WTC11 (cell line): ENCODE measurements around the gene SNX30. TPM values are rescaled to one million over a fixed set of nuclear protein-coding genes. Genes with fewer than 3 reads are reported as not detected.

Experiments used
- ATAC-seq: fragments of 200-7000 bp; cut with Tn5 transposase; 2 replicates; pipeline ENCODE4 v1.10.0; 2021; ENCODE audit warnings: mild to moderate bottlenecking, moderate library complexity
- CTCF ChIA-PET: fragments of 300-600 bp; sonication (Branson Sonifier 250); formaldehyde crosslinking; loops from one replicate; lab custom pipeline; 2021; ENCODE audit warnings: antibody characterized with exemption; lab: Charles Lee
- POLR2A ChIA-PET: fragments of 350-600 bp; sonication (Branson Sonifier 250); formaldehyde crosslinking; loops from one replicate; lab custom pipeline; 2021; ENCODE audit warnings: antibody characterized with exemption; lab: Charles Lee
- DNase-seq: peaks from one replicate; pipeline ENCODE4 v3.0.0; 2021; ENCODE audit warnings: low spot score
- H3K27ac Mint-ChIP-seq: 2 replicates; pipeline ENCODE4 v1.8.0; 2021; ENCODE audit warnings: mixed read lengths
- H3K27me3 Mint-ChIP-seq: 2 replicates; pipeline ENCODE4 v1.8.0; 2021; ENCODE audit warnings: low read depth, mild to moderate bottlenecking, moderate library complexity, mixed read lengths
- H3K36me3 Mint-ChIP-seq: 2 replicates; pipeline ENCODE4 v1.8.0; 2021; ENCODE audit warnings: mixed read lengths
- H3K4me1 Mint-ChIP-seq: 2 replicates; pipeline ENCODE4 v1.8.0; 2022; ENCODE audit warnings: mixed read lengths
- H3K4me3 Mint-ChIP-seq: 2 replicates; pipeline ENCODE4 v1.8.0; 2021; ENCODE audit warnings: mild to moderate bottlenecking, moderate library complexity, mixed read lengths
- H3K9me3 Mint-ChIP-seq: 2 replicates; pipeline ENCODE4 v1.8.0; 2021; ENCODE audit warnings: mixed read lengths
- EMX1 ChIP-seq: fragments of 250-450 bp; sonication (Bioruptor Pico); IDR thresholded peaks from 2 replicates; pipeline ENCODE4 v1.8.0; 2021; ENCODE audit warnings: mild to moderate bottlenecking
- ETV6 ChIP-seq: sonication (generic); formaldehyde crosslinking; IDR thresholded peaks from 2 replicates; pipeline ENCODE4 v1.8.1; 2022; ENCODE audit warnings: mild to moderate bottlenecking, missing genetic modification reagents
- FOXJ3 ChIP-seq: sonication (generic); formaldehyde crosslinking; IDR thresholded peaks from 2 replicates; pipeline ENCODE4 v1.9.0; 2021; ENCODE audit warnings: missing genetic modification reagents, mild to moderate bottlenecking, borderline replicate concordance
- GABPB1 ChIP-seq: sonication (generic); formaldehyde crosslinking; IDR thresholded peaks from 2 replicates; pipeline ENCODE4 v1.8.1; 2023; ENCODE audit warnings: mild to moderate bottlenecking, missing genetic modification reagents
- KAT7 ChIP-seq: sonication (generic); formaldehyde crosslinking; IDR thresholded peaks from 2 replicates; pipeline ENCODE4 v1.8.1; 2023; ENCODE audit warnings: missing genetic modification reagents, mild to moderate bottlenecking, borderline replicate concordance
- MYBL2 ChIP-seq: sonication (generic); formaldehyde crosslinking; IDR thresholded peaks from 2 replicates; pipeline ENCODE4 v1.8.1; 2023; ENCODE audit warnings: mild to moderate bottlenecking, moderate library complexity, missing genetic modification reagents
- NFATC4 ChIP-seq: fragments of 250-450 bp; sonication (Bioruptor Pico); IDR thresholded peaks from 2 replicates; pipeline ENCODE4 v1.9.0; 2021; ENCODE audit warnings: mild to moderate bottlenecking
- NFYB ChIP-seq: sonication (generic); formaldehyde crosslinking; conservative IDR thresholded peaks from 2 replicates; pipeline ENCODE4 v1.8.0; 2022; ENCODE audit warnings: low read depth, missing genetic modification reagents
- PRDM15 ChIP-seq: sonication (generic); formaldehyde crosslinking; IDR thresholded peaks from 2 replicates; pipeline ENCODE4 v1.8.0; 2022; ENCODE audit warnings: missing genetic modification reagents
- RORB ChIP-seq: fragments of 250-450 bp; sonication (Bioruptor Pico); IDR thresholded peaks from 2 replicates; pipeline ENCODE4 v1.9.0; 2021; ENCODE audit warnings: mild to moderate bottlenecking
- SMAD4 ChIP-seq: sonication (generic); formaldehyde crosslinking; IDR thresholded peaks from 2 replicates; pipeline ENCODE4 v1.8.0; 2022; ENCODE audit warnings: mild to moderate bottlenecking, missing genetic modification reagents
- SOX15 ChIP-seq: fragments of 250-450 bp; sonication (Bioruptor Pico); IDR thresholded peaks from 2 replicates; pipeline ENCODE4 v1.9.0; 2021; ENCODE audit warnings: mild to moderate bottlenecking
- STAT6 ChIP-seq: sonication (generic); formaldehyde crosslinking; conservative IDR thresholded peaks from 2 replicates; pipeline ENCODE4 v1.8.1; 2023; ENCODE audit warnings: mild to moderate bottlenecking, low read depth, missing genetic modification reagents, moderate library complexity
- ZNF232 ChIP-seq: sonication (generic); formaldehyde crosslinking; IDR thresholded peaks from 2 replicates; pipeline ENCODE4 v1.8.0; 2022; ENCODE audit warnings: mild to moderate bottlenecking, missing genetic modification reagents
- ZNF396 ChIP-seq: fragments of 250-450 bp; sonication (Bioruptor Pico); IDR thresholded peaks from 2 replicates; pipeline ENCODE4 v1.8.0; 2021; ENCODE audit warnings: mild to moderate bottlenecking, moderate library complexity, borderline replicate concordance
- total RNA-seq: library from RNA; stranded (reverse); gene quantifications from 3 replicates; pipeline ENCODE4 v1.2.3, GENCODE V29; 2021
- TF ChIP-seq, protein P1 (sequence below): fragments of 250-450 bp; sonication (Bioruptor Pico); IDR thresholded peaks from 2 replicates; pipeline ENCODE4 v1.8.0; 2021; ENCODE audit warnings: mild to moderate bottlenecking
- TF ChIP-seq, protein P2 (sequence below): sonication (generic); formaldehyde crosslinking; IDR thresholded peaks from 2 replicates; pipeline ENCODE4 v1.8.0; 2022; ENCODE audit warnings: mild to moderate bottlenecking, missing genetic modification reagents
- TF ChIP-seq, protein P3 (sequence below): sonication (generic); formaldehyde crosslinking; IDR thresholded peaks from 2 replicates; pipeline ENCODE4 v1.8.1; 2022; ENCODE audit warnings: mild to moderate bottlenecking, moderate library complexity, missing genetic modification reagents
- TF ChIP-seq, protein P4 (sequence below): sonication (generic); formaldehyde crosslinking; IDR thresholded peaks from 2 replicates; pipeline ENCODE4 v1.8.1; 2023; ENCODE audit warnings: mild to moderate bottlenecking, moderate library complexity, missing genetic modification reagents

Gene SNX30
- total RNA-seq, 1 experiment from 2014 or later: 13.4 TPM

DNA sequence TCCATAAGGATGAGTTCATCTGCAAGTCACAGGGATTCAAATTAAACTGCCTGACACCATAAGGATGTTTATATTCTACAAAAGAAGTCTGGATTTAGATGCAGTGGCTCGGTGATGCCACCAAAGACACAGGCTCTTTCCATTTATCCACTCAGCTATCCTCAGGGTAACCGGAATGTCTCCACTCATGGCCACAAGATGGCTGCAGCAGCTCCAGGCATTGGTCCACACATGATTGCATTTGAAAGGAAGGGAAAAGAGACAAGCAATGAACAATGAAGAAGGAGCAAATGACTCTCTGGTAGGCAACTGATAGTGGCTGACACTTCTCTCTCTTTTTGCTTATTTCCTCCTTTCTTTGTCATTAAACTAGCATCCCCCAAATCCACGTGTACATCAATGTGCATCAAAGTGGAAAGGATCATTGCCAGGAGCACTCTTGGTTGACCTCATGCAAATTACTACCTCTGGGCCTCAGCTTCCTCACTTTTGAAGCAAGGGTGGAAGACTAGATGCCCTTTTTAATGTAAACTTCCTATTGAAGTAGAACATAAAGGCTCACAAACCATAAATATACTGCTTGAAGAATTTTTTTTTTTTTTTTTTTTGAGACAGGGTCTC is 7.2 kb upstream of the SNX30 start:
- DNase-seq: no peak
- no peak overlapping the region for H3K4me3 Mint-ChIP-seq
- ChIA-PET CTCF (interaction anchor here (1.0 to 1.3 kb wide), 3 partner anchors 50 to 159 kb away, joined by 3 to 4 read pairs (median 3); no protein-coding TSS in a partner anchor), POLR2A (interaction anchor here (0.6 kb wide), 1 partner anchor 634 kb away, joined by 4 read pairs; no protein-coding TSS in a partner anchor)
- 0 out of 2 replicates have a peak overlapping the region, but pooled peaks have one; percentile 17 for H3K27ac Mint-ChIP-seq
- TF ChIP-seq EMX1 (CRISPR knock-in tag) (no peak), STAT6 (CRISPR knock-in tag) (no peak), SMAD4 (no peak), NFYB (no peak), MYBL2 (CRISPR knock-in tag) (no peak)
- TF ChIP-seq, protein P1, sequence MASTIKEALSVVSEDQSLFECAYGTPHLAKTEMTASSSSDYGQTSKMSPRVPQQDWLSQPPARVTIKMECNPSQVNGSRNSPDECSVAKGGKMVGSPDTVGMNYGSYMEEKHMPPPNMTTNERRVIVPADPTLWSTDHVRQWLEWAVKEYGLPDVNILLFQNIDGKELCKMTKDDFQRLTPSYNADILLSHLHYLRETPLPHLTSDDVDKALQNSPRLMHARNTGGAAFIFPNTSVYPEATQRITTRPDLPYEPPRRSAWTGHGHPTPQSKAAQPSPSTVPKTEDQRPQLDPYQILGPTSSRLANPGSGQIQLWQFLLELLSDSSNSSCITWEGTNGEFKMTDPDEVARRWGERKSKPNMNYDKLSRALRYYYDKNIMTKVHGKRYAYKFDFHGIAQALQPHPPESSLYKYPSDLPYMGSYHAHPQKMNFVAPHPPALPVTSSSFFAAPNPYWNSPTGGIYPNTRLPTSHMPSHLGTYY: no peak
- no peaks in the 10 kb centered on the region for H3K27me3 Mint-ChIP-seq
- no peaks in the 10 kb centered on the region for H3K9me3 Mint-ChIP-seq
- peaks cover 5% of the 10 kb centered on the region; the same call in 1 of the 2 replicates for H3K4me1 Mint-ChIP-seq
- ATAC-seq: peak; percentile 50; the same call in 1 of the 2 replicates
- no peaks in the 10 kb centered on the region for H3K36me3 Mint-ChIP-seq

GRCh38 chr9:112744177-112744576 is 6.4 kb upstream of the SNX30 start:
- no peak for TF ChIP-seq SOX15 (CRISPR knock-in tag)
- TF ChIP-seq RORB (CRISPR knock-in tag): no peak
- TF ChIP-seq FOXJ3 (CRISPR knock-in tag): no peak
- TF ChIP-seq, protein P2, sequence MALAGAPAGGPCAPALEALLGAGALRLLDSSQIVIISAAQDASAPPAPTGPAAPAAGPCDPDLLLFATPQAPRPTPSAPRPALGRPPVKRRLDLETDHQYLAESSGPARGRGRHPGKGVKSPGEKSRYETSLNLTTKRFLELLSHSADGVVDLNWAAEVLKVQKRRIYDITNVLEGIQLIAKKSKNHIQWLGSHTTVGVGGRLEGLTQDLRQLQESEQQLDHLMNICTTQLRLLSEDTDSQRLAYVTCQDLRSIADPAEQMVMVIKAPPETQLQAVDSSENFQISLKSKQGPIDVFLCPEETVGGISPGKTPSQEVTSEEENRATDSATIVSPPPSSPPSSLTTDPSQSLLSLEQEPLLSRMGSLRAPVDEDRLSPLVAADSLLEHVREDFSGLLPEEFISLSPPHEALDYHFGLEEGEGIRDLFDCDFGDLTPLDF (CRISPR knock-in tag): no peak
- no peak for TF ChIP-seq KAT7 (CRISPR knock-in tag)
- TF ChIP-seq ETV6 (CRISPR knock-in tag): no peak
- no peak for TF ChIP-seq NFATC4 (CRISPR knock-in tag)
- TF ChIP-seq, protein P3, sequence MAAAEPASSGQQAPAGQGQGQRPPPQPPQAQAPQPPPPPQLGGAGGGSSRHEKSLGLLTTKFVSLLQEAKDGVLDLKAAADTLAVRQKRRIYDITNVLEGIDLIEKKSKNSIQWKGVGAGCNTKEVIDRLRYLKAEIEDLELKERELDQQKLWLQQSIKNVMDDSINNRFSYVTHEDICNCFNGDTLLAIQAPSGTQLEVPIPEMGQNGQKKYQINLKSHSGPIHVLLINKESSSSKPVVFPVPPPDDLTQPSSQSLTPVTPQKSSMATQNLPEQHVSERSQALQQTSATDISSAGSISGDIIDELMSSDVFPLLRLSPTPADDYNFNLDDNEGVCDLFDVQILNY (CRISPR knock-in tag): no peak
- TF ChIP-seq ZNF232 (CRISPR knock-in tag): no peak
- TF ChIP-seq, protein P4, sequence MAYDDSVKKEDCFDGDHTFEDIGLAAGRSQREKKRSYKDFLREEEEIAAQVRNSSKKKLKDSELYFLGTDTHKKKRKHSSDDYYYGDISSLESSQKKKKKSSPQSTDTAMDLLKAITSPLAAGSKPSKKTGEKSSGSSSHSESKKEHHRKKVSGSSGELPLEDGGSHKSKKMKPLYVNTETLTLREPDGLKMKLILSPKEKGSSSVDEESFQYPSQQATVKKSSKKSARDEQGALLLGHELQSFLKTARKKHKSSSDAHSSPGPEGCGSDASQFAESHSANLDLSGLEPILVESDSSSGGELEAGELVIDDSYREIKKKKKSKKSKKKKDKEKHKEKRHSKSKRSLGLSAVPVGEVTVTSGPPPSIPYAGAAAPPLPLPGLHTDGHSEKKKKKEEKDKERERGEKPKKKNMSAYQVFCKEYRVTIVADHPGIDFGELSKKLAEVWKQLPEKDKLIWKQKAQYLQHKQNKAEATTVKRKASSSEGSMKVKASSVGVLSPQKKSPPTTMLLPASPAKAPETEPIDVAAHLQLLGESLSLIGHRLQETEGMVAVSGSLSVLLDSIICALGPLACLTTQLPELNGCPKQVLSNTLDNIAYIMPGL (CRISPR knock-in tag): no peak
- TF ChIP-seq MYBL2 (CRISPR knock-in tag): no peak
- no peak for TF ChIP-seq PRDM15 (CRISPR knock-in tag)
- TF ChIP-seq ZNF396 (CRISPR knock-in tag): no peak
- TF ChIP-seq GABPB1 (CRISPR knock-in tag): no peak
- TF ChIP-seq, all 79 proteins: peak for 0
- Mint-ChIP-seq H3K36me3 (no peaks in the 10 kb centered on the region), H3K4me3 (no peak overlapping the region), H3K4me1 (peaks cover 5% of the 10 kb centered on the region; the same call in 1 of the 2 replicates), H3K9me3 (no peaks in the 10 kb centered on the region), H3K27me3 (0 out of 2 replicates have a peak, but pooled peaks cover under 1% of the 10 kb centered on the region), H3K27ac (no peak overlapping the region)
- no peak for ATAC-seq
- POLR2A ChIA-PET: no interaction called here
- CTCF ChIA-PET: interaction anchor here (1.3 kb wide), 1 partner anchor 76 kb away, joined by 3 read pairs; no protein-coding TSS in a partner anchor
- no peak for DNase-seq
